GM21825 (cell line): ENCODE data around the gene MALSU1.

Source experiments
- ATAC-seq: cut with Tn5 transposase; IDR thresholded peaks from one replicate; pipeline ENCODE4 v1.9.1; 2021; ENCODE audit warnings: mild to moderate bottlenecking, moderate library complexity; ENCODE audit not compliant: unreplicated experiment

The MALSU1 gene

GRCh38 chr7:23298885-23299769 is at the start of gene MALSU1:
TSS of gene MALSU1 (plus strand) at chr7:23299339. CDS start at chr7:23299353, 14 bp downstream.
- peak; percentile 100 for ATAC-seq

- ATAC-seq = no peak
Observed at GRCh38 chr7:23249486-23249885, 49.7 kb upstream of the MALSU1 start.

- no peak for ATAC-seq
Observed at GRCh38 chr7:23254051-23254681, 45.0 kb upstream of the MALSU1 start.

GRCh38 chr7:23256731-23257130 is 42.4 kb upstream of the MALSU1 start:
- ATAC-seq = no peak

GRCh38 chr7:23260371-23260770 is 38.8 kb upstream of the MALSU1 start:
- ATAC-seq = no peak

GRCh38 chr7:23261843-23262452 is 37.2 kb upstream of the MALSU1 start:
- ATAC-seq = peak; percentile 81

GRCh38 chr7:23264916-23265458 is 34.2 kb upstream of the MALSU1 start:
- ATAC-seq = no peak

- no peak for ATAC-seq
Observed at GRCh38 chr7:23266918-23267317, 32.2 kb upstream of the MALSU1 start.

GRCh38 chr7:23267357-23267756 is 31.8 kb upstream of the MALSU1 start:
- ATAC-seq = no peak

- no peak for ATAC-seq
Observed at GRCh38 chr7:23268167-23268566, 31.0 kb upstream of the MALSU1 start.

GRCh38 chr7:23268746-23269145 is 30.4 kb upstream of the MALSU1 start:
- ATAC-seq = no peak

- ATAC-seq = no peak
Observed at GRCh38 chr7:23272275-23272674, 26.9 kb upstream of the MALSU1 start.

- peak; percentile 96 for ATAC-seq
Observed at GRCh38 chr7:23273141-23273599, 26.0 kb upstream of the MALSU1 start.

GRCh38 chr7:23275912-23276311 is 23.2 kb upstream of the MALSU1 start:
- ATAC-seq = no peak

- no peak for ATAC-seq
Observed at GRCh38 chr7:23276376-23276775, 22.8 kb upstream of the MALSU1 start.

- ATAC-seq = no peak
Observed at GRCh38 chr7:23276947-23277346, 22.2 kb upstream of the MALSU1 start.

GRCh38 chr7:23277359-23277989 is 21.7 kb upstream of the MALSU1 start:
- no peak for ATAC-seq

GRCh38 chr7:23279819-23280525 is 19.2 kb upstream of the MALSU1 start:
- ATAC-seq = no peak

- no peak for ATAC-seq
Observed at GRCh38 chr7:23283086-23283485, 16.1 kb upstream of the MALSU1 start.

GRCh38 chr7:23284871-23285270 is 14.3 kb upstream of the MALSU1 start:
- ATAC-seq = no peak
